BLaER1 treated with 17β-estradiol and CSF1 and Interleukin-3, amounts not matched to agents 10 nM and 100 nM (cell line): ENCODE results near the gene HUNK.
"Not testable (repeated sequence)": the region's sequence is repeated elsewhere in the genome, so short reads cannot be mapped to it uniquely, and the experiment has no call there.

Experiments
- H3K27ac ChIP-seq, 11 experiments: shearing (Covaris generic); formaldehyde crosslinking; 2 replicates each; pipeline ENCODE4 v1.8.1; 2022
- H3K27me3 ChIP-seq, 11 experiments: shearing (Covaris generic); formaldehyde crosslinking; 2 replicates each; pipeline ENCODE4 v1.8.1; 2022
- H3K36me3 ChIP-seq, 11 experiments: shearing (Covaris generic); formaldehyde crosslinking; 2 replicates each; pipeline ENCODE4 v1.8.1; 2022
- H3K4me1 ChIP-seq, 10 experiments: shearing (Covaris generic); formaldehyde crosslinking; 2 replicates each; pipeline ENCODE4 v1.8.1; 2022
- H3K4me2 ChIP-seq, 11 experiments: shearing (Covaris generic); formaldehyde crosslinking; 2 replicates each; pipeline ENCODE4 v1.8.1; 2022
- H3K4me3 ChIP-seq, 10 experiments: shearing (Covaris generic); formaldehyde crosslinking; 2 replicates each; pipeline ENCODE4 v1.8.1; 2022
- H3K9ac ChIP-seq, 11 experiments: shearing (Covaris generic); formaldehyde crosslinking; 2 replicates each; pipeline ENCODE4 v1.8.1; 2022
- H3K9me3 ChIP-seq, 11 experiments: shearing (Covaris generic); formaldehyde crosslinking; replicated peaks in 1 of 11; 2 replicates each; pipeline ENCODE4 v1.8.1; 2022
- H4K20me1 ChIP-seq, 11 experiments: shearing (Covaris generic); formaldehyde crosslinking; 2 replicates each; pipeline ENCODE4 v1.8.1; 2022
- Cebpa-rat ChIP-seq, 11 experiments: shearing (Covaris generic); IDR thresholded peaks; 2 replicates each; pipeline ENCODE4 v1.8.1; 2022

The HUNK gene

GRCh38 chr21:31941694-31942093, 68.9 kb downstream of the HUNK start:
- H3K36me3 ChIP-seq: peaks cover under 1 to 35% (median 12%) of the 10 kb centered on the region in 11 experiments; a peak in 20 of 22 replicates
- H3K9me3 ChIP-seq: no peaks in the 10 kb centered on the region
- no peaks in the 10 kb centered on the region for H4K20me1 ChIP-seq
- no peak overlapping the region for H3K27ac ChIP-seq
- H3K4me2 ChIP-seq: no peak overlapping the region
- no peak for TF ChIP-seq Cebpa-rat (IDR thresholded peaks at IDR 0.05)
- no peaks in the 10 kb centered on the region for H3K27me3 ChIP-seq
- no peaks in the 10 kb centered on the region for H3K4me1 ChIP-seq
- no peak overlapping the region for H3K4me3 ChIP-seq
- no peak overlapping the region for H3K9ac ChIP-seq

GRCh38 chr21:31943561-31943960, 70.7 kb downstream of the HUNK start:
- Histone ChIP-seq H3K4me1 (no peaks in the 10 kb centered on the region), H3K27me3 (no peaks in the 10 kb centered on the region), H3K9ac (no peak overlapping the region), H3K4me3 (no peak overlapping the region), H3K4me2 (no peak overlapping the region), H4K20me1 (no peaks in the 10 kb centered on the region), H3K36me3 (peaks cover 16 to 53% (median 29%) of the 10 kb centered on the region in 11 experiments; a peak in 21 of 22 replicates), H3K9me3 (no peaks in the 10 kb centered on the region), H3K27ac (no peak overlapping the region)
- no peak for TF ChIP-seq Cebpa-rat (IDR thresholded peaks at IDR 0.05)

- no peaks in the 10 kb centered on the region for H3K27me3 ChIP-seq
Measured at GRCh38 chr21:31945141-31945540, 72.3 kb downstream of the HUNK start.

GRCh38 chr21:31945546-31945945, 72.7 kb downstream of the HUNK start:
- H3K4me2 ChIP-seq: no peak overlapping the region

More at GRCh38 chr21:31945141-31945540, 72.3 kb downstream of the HUNK start:
- Histone ChIP-seq H3K9me3 (no peaks in the 10 kb centered on the region), H3K4me1 (peaks cover 0 to 10% (median 5%) of the 10 kb centered on the region in 10 experiments; a peak in 8 of 20 replicates), H3K9ac (no peak overlapping the region), H3K4me3 (no peak overlapping the region), H3K27ac (no peak overlapping the region), H3K4me2 (no peak overlapping the region), H4K20me1 (no peaks in the 10 kb centered on the region), H3K36me3 (peaks cover 20 to 68% (median 44%) of the 10 kb centered on the region in 11 experiments; a peak in 21 of 22 replicates)
- TF ChIP-seq Cebpa-rat (IDR thresholded peaks at IDR 0.05): no peak

GRCh38 chr21:31946231-31946630, 73.4 kb downstream of the HUNK start:
- Histone ChIP-seq H3K9ac (no peak overlapping the region), H3K4me2 (no peak overlapping the region), H3K4me3 (no peak overlapping the region), H3K36me3 (peaks cover 20 to 79% (median 47%) of the 10 kb centered on the region in 11 experiments; a peak in 21 of 22 replicates), H3K27me3 (no peaks in the 10 kb centered on the region), H3K27ac (no peak overlapping the region), H3K9me3 (no peaks in the 10 kb centered on the region), H4K20me1 (no peaks in the 10 kb centered on the region), H3K4me1 (peaks cover 0 to 10% (median 5%) of the 10 kb centered on the region in 10 experiments; a peak in 8 of 20 replicates)
- TF ChIP-seq Cebpa-rat (IDR thresholded peaks at IDR 0.05): no peak

More at GRCh38 chr21:31945546-31945945, 72.7 kb downstream of the HUNK start:
- H3K9me3 ChIP-seq: no peaks in the 10 kb centered on the region
- TF ChIP-seq Cebpa-rat (IDR thresholded peaks at IDR 0.05): no peak
- no peak overlapping the region for H3K9ac ChIP-seq
- H3K4me3 ChIP-seq: no peak overlapping the region
- no peaks in the 10 kb centered on the region for H4K20me1 ChIP-seq
- peaks cover 20 to 72% (median 47%) of the 10 kb centered on the region in 11 experiments; a peak in 21 of 22 replicates for H3K36me3 ChIP-seq
- peaks cover 0 to 10% (median 5%) of the 10 kb centered on the region in 10 experiments; a peak in 8 of 20 replicates for H3K4me1 ChIP-seq
- no peak overlapping the region for H3K27ac ChIP-seq
- H3K27me3 ChIP-seq: no peaks in the 10 kb centered on the region

- H3K4me1 ChIP-seq: peaks cover 0 to 10% (median 5%) of the 10 kb centered on the region in 10 experiments; a peak in 8 of 20 replicates
- not testable (repeated sequence) for H3K27ac ChIP-seq
Measured at GRCh38 chr21:31946876-31947550, 74.2 kb downstream of the HUNK start.

GRCh38 chr21:31948676-31949075, 75.9 kb downstream of the HUNK start:
- Histone ChIP-seq H3K4me1 (peaks cover 0 to 21% (median 9%) of the 10 kb centered on the region in 10 experiments; a peak in 10 of 20 replicates), H4K20me1 (no peaks in the 10 kb centered on the region), H3K9me3 (no peaks in the 10 kb centered on the region), H3K9ac (no peak overlapping the region), H3K4me3 (no peak overlapping the region), H3K27me3 (no peaks in the 10 kb centered on the region), H3K36me3 (peaks cover 19 to 71% (median 46%) of the 10 kb centered on the region in 11 experiments; a peak in 21 of 22 replicates), H3K4me2 (no peak overlapping the region), H3K27ac (no peak overlapping the region)
- TF ChIP-seq Cebpa-rat (IDR thresholded peaks at IDR 0.05): no peak

More at GRCh38 chr21:31946876-31947550, 74.2 kb downstream of the HUNK start:
- H4K20me1 ChIP-seq, H3K4me2 ChIP-seq, H3K9ac ChIP-seq, H3K4me3 ChIP-seq, H3K27me3 ChIP-seq, H3K9me3 ChIP-seq: not testable (repeated sequence)
- H3K36me3 ChIP-seq: peaks cover 20 to 80% (median 47%) of the 10 kb centered on the region in 11 experiments; a peak in 21 of 22 replicates

- peak overlapping the region in 2 of 11 experiments; percentile 13 to 41; a peak in 4 of 22 replicates for H3K4me2 ChIP-seq
- H3K9ac ChIP-seq: no peak overlapping the region
- no peak overlapping the region for H3K4me3 ChIP-seq
- no peaks in the 10 kb centered on the region for H3K9me3 ChIP-seq
- no peaks in the 10 kb centered on the region for H4K20me1 ChIP-seq
- H3K27me3 ChIP-seq: no peaks in the 10 kb centered on the region
- no peak overlapping the region for H3K27ac ChIP-seq
- H3K36me3 ChIP-seq: peaks cover 3 to 49% (median 27%) of the 10 kb centered on the region in 11 experiments; a peak in 18 of 22 replicates
- TF ChIP-seq Cebpa-rat (IDR thresholded peaks at IDR 0.05): no peak
- peaks cover 0 to 21% (median 9%) of the 10 kb centered on the region in 10 experiments; a peak in 10 of 20 replicates for H3K4me1 ChIP-seq
Measured at GRCh38 chr21:31952828-31953227, 80.0 kb downstream of the HUNK start.

GRCh38 chr21:31957631-31958030, 84.8 kb downstream of the HUNK start:
- Histone ChIP-seq H4K20me1 (no peaks in the 10 kb centered on the region), H3K4me3 (no peak overlapping the region), H3K9me3 (peaks cover 0 to 10% (median 6%) of the 10 kb centered on the region in 11 experiments; a peak in 4 of 22 replicates), H3K4me1 (peaks cover 0 to 5% (median under 1%) of the 10 kb centered on the region in 10 experiments; a peak in 6 of 20 replicates), H3K36me3 (peaks cover 0 to 47% (median 30%) of the 10 kb centered on the region in 11 experiments; a peak in 13 of 22 replicates), H3K27me3 (no peaks in the 10 kb centered on the region), H3K4me2 (no peak overlapping the region), H3K27ac (no peak overlapping the region), H3K9ac (no peak overlapping the region)
- TF ChIP-seq Cebpa-rat (IDR thresholded peaks at IDR 0.05): no peak
